Measurements from ENCODE around the gene SKAP1. TPM values are rescaled to one million over a fixed set of nuclear protein-coding genes. Genes with fewer than 3 reads are reported as not detected.
"Not testable (repeated sequence)": the region's sequence is repeated elsewhere in the genome, so short reads cannot be mapped to it uniquely, and the experiment has no call there.

The SKAP1 gene
- total and polyA plus RNA-seq, 2 donors (not counting 1 experiment from before 2014, with no cell fraction given), result not detected

DNA sequence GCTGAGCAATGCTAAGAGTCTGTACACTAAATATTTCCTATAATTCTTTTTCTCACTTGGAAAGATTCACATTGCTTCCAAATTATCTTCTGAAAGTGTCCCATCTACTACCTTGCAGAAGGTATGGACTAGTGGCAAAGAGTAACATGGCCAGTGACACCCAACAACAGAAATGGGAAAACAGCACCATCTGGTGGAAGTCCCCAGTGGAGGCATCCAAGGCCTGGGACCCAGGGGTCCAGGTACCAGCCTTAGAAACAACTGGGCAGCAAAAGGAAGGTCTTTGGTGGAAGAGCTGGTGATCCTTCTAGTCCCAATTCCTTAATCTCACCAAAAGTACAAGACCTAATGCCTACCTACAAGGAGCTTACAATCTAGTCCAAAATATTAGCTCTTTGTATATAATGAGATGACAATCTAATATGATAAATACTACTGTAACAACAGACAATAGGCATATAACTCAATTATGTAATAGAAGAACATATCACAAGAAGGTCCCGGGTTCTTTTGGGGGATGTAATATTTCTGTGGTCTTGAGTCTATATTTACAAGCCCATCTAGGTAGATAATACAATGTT lies 55.3 kb downstream of the SKAP1 start:
- Histone ChIP-seq H3K36me3 (ENCODE audit: control insufficient read depth, insufficient read depth, low read length) (no peaks in the 10 kb centered on the region), H3K4me1 (ENCODE audit: control insufficient read depth, extremely low read depth, insufficient read depth, low read length) (no peaks in the 10 kb centered on the region), H2AFZ (ENCODE audit: low read length) (no peak overlapping the region), H3K27me3 (ENCODE audit: control insufficient read depth, insufficient read depth, low read length) (peaks cover 12% of the 10 kb centered on the region), H3K79me2 (ENCODE audit: control insufficient read depth, insufficient read depth, low read length) (no peaks in the 10 kb centered on the region), H4K20me1 (ENCODE audit: control insufficient read depth, extremely low read depth, insufficient read depth, low read length) (no peaks in the 10 kb centered on the region), H3K27ac (ENCODE audit: insufficient read depth, low read length) (no peak overlapping the region), H3K9me3 (ENCODE audit: control insufficient read depth, insufficient read depth, low read depth, low read length) (no peaks in the 10 kb centered on the region), H3K4me3 (replicated peaks in 1 of 4; ENCODE audit: control extremely low read depth in 1 of 4, insufficient read depth in 1 of 4, low read depth in 3 of 4, low read length in 4 of 4) (no peak overlapping the region), H3K4me2 (ENCODE audit: extremely low read depth, insufficient read depth, low read length) (no peak overlapping the region), H3K9ac (ENCODE audit: insufficient read depth, low read length) (no peak overlapping the region)
- no peak for TF ChIP-seq EZH2 (IDR thresholded peaks at IDR 0.05; ENCODE audit: low read length, missing control alignments)
- TF ChIP-seq, protein P1, sequence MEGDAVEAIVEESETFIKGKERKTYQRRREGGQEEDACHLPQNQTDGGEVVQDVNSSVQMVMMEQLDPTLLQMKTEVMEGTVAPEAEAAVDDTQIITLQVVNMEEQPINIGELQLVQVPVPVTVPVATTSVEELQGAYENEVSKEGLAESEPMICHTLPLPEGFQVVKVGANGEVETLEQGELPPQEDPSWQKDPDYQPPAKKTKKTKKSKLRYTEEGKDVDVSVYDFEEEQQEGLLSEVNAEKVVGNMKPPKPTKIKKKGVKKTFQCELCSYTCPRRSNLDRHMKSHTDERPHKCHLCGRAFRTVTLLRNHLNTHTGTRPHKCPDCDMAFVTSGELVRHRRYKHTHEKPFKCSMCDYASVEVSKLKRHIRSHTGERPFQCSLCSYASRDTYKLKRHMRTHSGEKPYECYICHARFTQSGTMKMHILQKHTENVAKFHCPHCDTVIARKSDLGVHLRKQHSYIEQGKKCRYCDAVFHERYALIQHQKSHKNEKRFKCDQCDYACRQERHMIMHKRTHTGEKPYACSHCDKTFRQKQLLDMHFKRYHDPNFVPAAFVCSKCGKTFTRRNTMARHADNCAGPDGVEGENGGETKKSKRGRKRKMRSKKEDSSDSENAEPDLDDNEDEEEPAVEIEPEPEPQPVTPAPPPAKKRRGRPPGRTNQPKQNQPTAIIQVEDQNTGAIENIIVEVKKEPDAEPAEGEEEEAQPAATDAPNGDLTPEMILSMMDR (conservative IDR thresholded peaks at IDR 0.05 in 1 of 2, IDR thresholded peaks at IDR 0.05 in 1 of 2; ENCODE audit: low read depth in 1 of 2, low read length in 2 of 2), result peak; percentile 18 to 31
- no peak for DNase-seq (ENCODE audit: low read depth in 2 of 2)

DNA sequence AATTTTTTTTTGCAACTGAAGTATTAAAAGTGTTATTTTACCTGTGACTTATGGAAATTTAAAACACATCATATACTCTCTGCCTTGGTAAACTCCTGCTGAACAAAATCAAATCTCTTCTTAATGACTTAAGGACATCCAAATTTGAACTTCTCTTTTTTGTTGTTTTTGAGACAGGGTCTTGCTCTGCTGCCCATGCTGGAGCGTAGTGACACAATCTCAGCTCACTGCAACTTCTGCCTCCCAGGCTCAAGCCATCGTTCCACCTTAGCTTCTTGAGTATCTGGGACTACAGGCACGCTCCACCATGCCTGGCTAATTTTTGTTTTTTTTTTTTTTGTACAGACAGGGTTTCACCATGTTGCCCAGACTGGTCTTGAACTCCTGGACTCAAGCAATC lies 56.1 kb downstream of the SKAP1 start:
- Histone ChIP-seq H3K36me3 (ENCODE audit: control insufficient read depth, insufficient read depth, low read length) (no peaks in the 10 kb centered on the region), H3K27me3 (ENCODE audit: control insufficient read depth, insufficient read depth, low read length) (peaks cover 12% of the 10 kb centered on the region), H3K79me2 (ENCODE audit: control insufficient read depth, insufficient read depth, low read length) (no peaks in the 10 kb centered on the region), H3K27ac (ENCODE audit: insufficient read depth, low read length) (no peak overlapping the region), H3K4me2 (ENCODE audit: extremely low read depth, insufficient read depth, low read length) (no peak overlapping the region), H3K4me3 (replicated peaks in 1 of 4; ENCODE audit: control extremely low read depth in 1 of 4, insufficient read depth in 1 of 4, low read depth in 3 of 4, low read length in 4 of 4) (no peak overlapping the region), H3K4me1 (ENCODE audit: control insufficient read depth, extremely low read depth, insufficient read depth, low read length) (no peaks in the 10 kb centered on the region), H3K9me3 (ENCODE audit: control insufficient read depth, insufficient read depth, low read depth, low read length) (no peaks in the 10 kb centered on the region), H4K20me1 (ENCODE audit: control insufficient read depth, extremely low read depth, insufficient read depth, low read length) (no peaks in the 10 kb centered on the region), H2AFZ (ENCODE audit: low read length) (no peak overlapping the region), H3K9ac (ENCODE audit: insufficient read depth, low read length) (no peak overlapping the region)
- TF ChIP-seq, protein P1 (conservative IDR thresholded peaks at IDR 0.05 in 1 of 2, IDR thresholded peaks at IDR 0.05 in 1 of 2; ENCODE audit: low read depth in 1 of 2, low read length in 2 of 2), result no peak
- no peak for DNase-seq (ENCODE audit: low read depth in 2 of 2)

DNA sequence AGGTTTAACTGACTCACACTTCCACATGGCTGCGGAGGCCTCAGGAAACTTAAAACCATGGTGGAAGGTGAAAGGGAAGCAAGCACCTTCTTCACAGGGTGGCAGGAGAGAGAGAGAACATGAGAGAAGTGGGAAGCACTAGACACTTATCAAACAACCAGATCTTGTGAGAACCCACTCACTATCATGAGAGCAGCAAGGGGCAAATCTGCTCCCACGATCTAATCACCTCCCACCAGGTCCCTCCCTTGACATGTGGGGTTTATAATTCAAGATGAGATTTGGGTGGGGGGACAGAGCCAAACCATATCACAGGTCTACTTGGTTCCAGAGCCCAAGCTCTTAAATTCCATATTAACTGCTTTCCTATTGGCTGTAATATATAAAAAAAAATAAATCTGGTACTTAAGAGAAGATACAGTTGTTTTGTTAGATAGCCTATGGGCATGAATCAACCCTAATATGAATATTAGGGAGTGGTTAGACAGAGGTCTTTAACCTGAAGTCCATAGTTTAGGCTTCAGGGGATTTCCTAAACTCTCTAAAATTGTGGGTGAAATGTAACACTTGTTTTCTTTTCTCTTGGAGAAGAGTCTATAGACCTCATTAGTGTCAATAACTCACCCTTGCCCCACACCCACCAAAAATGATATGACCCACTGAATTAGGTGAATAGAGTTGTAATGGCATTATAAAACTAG lies 56.7 kb downstream of the SKAP1 start:
- H3K9me3 ChIP-seq (ENCODE audit: control insufficient read depth, insufficient read depth, low read depth, low read length), result no peaks in the 10 kb centered on the region
- H3K36me3 ChIP-seq (ENCODE audit: control insufficient read depth, insufficient read depth, low read length), result no peaks in the 10 kb centered on the region
- H3K9ac ChIP-seq (ENCODE audit: insufficient read depth, low read length), result no peak overlapping the region
- peaks cover 8% of the 10 kb centered on the region for H3K27me3 ChIP-seq (ENCODE audit: control insufficient read depth, insufficient read depth, low read length)
- H3K4me2 ChIP-seq (ENCODE audit: extremely low read depth, insufficient read depth, low read length), result no peak overlapping the region
- H3K79me2 ChIP-seq (ENCODE audit: control insufficient read depth, insufficient read depth, low read length), result no peaks in the 10 kb centered on the region
- no peak overlapping the region for H3K27ac ChIP-seq (ENCODE audit: insufficient read depth, low read length)
- no peaks in the 10 kb centered on the region for H3K4me1 ChIP-seq (ENCODE audit: control insufficient read depth, extremely low read depth, insufficient read depth, low read length)
- no peak for TF ChIP-seq EZH2 (IDR thresholded peaks at IDR 0.05; ENCODE audit: low read length, missing control alignments)
- TF ChIP-seq, protein P1 (conservative IDR thresholded peaks at IDR 0.05 in 1 of 2, IDR thresholded peaks at IDR 0.05 in 1 of 2; ENCODE audit: low read depth in 1 of 2, low read length in 2 of 2), result no peak
- no peaks in the 10 kb centered on the region for H4K20me1 ChIP-seq (ENCODE audit: control insufficient read depth, extremely low read depth, insufficient read depth, low read length)
- DNase-seq (ENCODE audit: low read depth in 2 of 2), result no peak
- no peak overlapping the region for H2AFZ ChIP-seq (ENCODE audit: low read length)
- H3K4me3 ChIP-seq (replicated peaks in 1 of 4; ENCODE audit: control extremely low read depth in 1 of 4, insufficient read depth in 1 of 4, low read depth in 3 of 4, low read length in 4 of 4), result no peak overlapping the region

DNA sequence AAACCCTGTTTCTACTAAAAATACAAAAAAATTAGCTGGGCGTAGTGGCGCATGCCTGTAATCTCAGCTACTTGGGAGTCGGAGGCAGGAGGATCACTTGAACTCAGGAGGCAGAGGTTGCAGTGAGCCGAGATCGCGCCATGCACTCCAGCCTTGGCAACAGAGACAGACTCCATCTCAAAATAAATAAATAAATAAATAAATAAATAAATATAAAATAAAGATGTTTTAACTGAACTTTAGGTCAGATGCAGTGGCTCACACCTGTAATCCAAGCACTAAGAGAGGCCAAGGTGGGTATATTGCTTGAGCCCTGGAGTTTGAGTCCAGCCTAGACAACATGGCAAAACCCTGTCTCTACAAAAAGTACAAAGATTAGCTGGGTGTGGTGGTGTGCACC lies 61.0 kb downstream of the SKAP1 start:
- not testable (repeated sequence) for H3K36me3 ChIP-seq (ENCODE audit: control insufficient read depth, insufficient read depth, low read length); H3K27me3 ChIP-seq (ENCODE audit: control insufficient read depth, insufficient read depth, low read length); H3K4me2 ChIP-seq (ENCODE audit: extremely low read depth, insufficient read depth, low read length); H3K4me3 ChIP-seq (replicated peaks in 1 of 4; ENCODE audit: control extremely low read depth in 1 of 4, insufficient read depth in 1 of 4, low read depth in 3 of 4, low read length in 4 of 4); H3K9ac ChIP-seq (ENCODE audit: insufficient read depth, low read length); H4K20me1 ChIP-seq (ENCODE audit: control insufficient read depth, extremely low read depth, insufficient read depth, low read length); H3K79me2 ChIP-seq (ENCODE audit: control insufficient read depth, insufficient read depth, low read length); H2AFZ ChIP-seq (ENCODE audit: low read length); H3K9me3 ChIP-seq (ENCODE audit: control insufficient read depth, insufficient read depth, low read depth, low read length); H3K4me1 ChIP-seq (ENCODE audit: control insufficient read depth, extremely low read depth, insufficient read depth, low read length); H3K27ac ChIP-seq (ENCODE audit: insufficient read depth, low read length); DNase-seq (ENCODE audit: low read depth in 2 of 2)
